Activated CD4-positive, alpha-beta T cell treated with anti-CD3 and anti-CD28 coated beads for 24 hours (primary cell): ENCODE data around the gene C8A.

Experiments used
- DNase-seq, 2 donors: peaks; one replicate each; pipeline ENCODE4 v3.0.0-alpha.2; 2020; ENCODE audit warnings: low read depth in 2 of 2

C8A gene

DNA sequence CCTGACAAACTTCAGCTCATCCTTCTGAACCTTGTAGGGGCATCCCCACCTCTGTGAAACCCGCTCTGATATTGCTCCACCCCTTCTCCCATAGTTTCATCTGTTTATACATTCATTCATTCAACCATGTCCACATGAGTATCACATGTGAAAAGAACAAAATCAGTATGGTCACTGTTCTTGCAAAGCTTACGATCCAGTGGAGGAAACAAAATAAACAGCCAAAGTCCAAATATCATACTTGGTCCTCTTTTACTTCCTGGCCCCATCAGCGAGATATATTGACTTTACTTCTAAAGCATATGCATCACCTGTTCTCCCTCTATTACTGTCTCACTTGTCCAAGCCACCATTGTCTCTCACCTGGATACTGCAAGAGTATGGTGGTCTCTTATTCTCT is 35.6 kb downstream of the C8A start:
- no peak for DNase-seq

- DNase-seq, result no peak
Measured at GRCh38 chr1:56894014-56894413, 39.4 kb downstream of the C8A start.

DNA sequence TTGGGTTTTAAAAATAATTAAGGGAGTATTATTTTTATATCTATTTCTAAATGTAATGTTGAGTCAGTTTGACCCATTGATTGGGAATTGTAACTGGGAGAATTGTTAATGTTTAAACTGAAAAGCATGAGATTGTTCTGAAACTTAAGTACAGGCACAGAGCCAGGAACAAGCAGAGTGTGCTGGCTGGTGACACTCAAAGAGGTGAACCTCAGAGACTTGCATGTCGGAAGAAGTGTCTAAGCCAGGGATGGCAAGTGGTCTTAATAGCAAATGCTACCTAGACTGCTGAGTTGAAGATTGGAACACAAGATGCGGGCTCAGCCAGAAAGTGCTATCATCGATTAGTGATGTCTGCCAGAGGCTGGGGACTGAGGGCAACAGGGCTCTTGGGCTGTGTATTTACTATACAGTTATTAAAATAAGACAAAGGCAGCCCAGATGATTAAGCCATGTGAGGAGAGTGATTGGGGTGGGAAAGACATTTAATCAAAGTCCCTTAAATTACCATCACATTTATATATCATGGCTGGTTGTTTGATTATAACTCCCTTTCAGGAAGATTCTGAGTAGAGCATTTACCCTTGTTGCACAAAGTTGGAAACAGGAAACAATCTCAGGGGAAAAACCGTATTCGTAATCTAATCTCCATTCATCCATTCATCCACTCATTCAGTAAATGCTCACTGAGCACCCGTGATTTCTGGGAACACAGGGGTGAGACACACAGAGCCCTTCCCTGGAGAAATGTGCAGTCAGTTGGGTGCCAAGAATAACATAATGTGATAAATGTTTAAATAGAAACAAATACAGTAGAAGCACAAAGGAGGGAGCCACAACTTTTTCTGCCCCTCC is 42.8 kb downstream of the C8A start:
- DNase-seq, result no peak

GRCh38 chr1:56898005-56898373 is 43.4 kb downstream of the C8A start:
- no peak for DNase-seq

- no peak for DNase-seq
Measured at GRCh38 chr1:56898879-56899278, 44.3 kb downstream of the C8A start.

GRCh38 chr1:56901716-56902115 is 47.1 kb downstream of the C8A start:
- no peak for DNase-seq

GRCh38 chr1:56903778-56904177 is 49.2 kb downstream of the C8A start:
- no peak for DNase-seq

GRCh38 chr1:56904663-56905397 is 50.2 kb downstream of the C8A start:
- DNase-seq, result no peak

DNA sequence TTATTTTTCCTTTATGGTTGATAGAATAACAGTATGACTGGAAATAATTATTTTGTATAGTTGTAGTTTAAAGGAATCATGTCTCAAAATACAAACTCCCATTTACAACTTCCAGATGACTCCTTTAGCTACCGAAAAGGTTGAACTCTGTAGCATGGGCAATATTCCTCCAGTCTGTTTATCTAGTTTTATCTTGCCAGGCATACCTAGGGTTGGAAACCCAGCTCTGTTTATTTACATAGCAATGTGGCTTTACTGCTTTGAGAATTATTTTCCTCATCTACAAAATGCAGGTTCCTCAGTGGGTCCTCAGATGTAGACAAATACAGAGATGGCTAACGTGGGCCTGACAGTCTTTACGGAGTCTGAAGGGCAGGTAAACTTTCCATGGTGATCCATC is 51.1 kb downstream of the C8A start:
- DNase-seq, result no peak

- DNase-seq, result no peak
Measured at GRCh38 chr1:56908619-56909221, 54.1 kb downstream of the C8A start.

DNA sequence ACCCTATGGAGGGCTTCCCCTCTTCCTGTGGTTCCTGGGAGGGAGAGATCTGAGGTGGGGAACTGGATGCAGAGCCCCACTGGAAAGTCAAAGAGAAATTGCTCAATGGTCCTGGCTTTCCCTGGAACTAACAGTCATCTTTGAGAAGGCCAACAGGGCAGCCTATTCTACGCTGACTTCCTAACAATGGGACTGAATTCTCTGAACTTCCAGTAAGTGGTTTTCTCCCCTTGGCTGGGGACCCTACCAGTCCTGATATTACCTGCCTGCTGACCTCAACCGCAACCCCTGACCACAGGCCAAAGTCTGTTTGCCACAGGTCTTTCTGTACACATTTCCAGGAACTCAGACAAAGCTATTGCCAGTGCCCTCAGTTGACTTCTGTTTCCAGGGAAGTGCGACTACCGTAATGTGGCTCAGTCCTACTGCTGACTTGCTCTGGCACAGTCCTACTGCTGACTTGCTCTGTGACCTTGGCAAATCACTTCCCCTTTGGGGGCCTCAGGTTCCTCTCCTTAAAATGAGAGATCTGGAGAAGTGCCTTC is 55.9 kb downstream of the C8A start:
- DNase-seq, result no peak

GRCh38 chr1:56911098-56911938 is 56.7 kb downstream of the C8A start:
- DNase-seq, result no peak

- no peak for DNase-seq
Measured at GRCh38 chr1:56912325-56912724, 57.7 kb downstream of the C8A start.

- no peak for DNase-seq
Measured at GRCh38 chr1:56915960-56916359, 61.4 kb downstream of the C8A start.

DNA sequence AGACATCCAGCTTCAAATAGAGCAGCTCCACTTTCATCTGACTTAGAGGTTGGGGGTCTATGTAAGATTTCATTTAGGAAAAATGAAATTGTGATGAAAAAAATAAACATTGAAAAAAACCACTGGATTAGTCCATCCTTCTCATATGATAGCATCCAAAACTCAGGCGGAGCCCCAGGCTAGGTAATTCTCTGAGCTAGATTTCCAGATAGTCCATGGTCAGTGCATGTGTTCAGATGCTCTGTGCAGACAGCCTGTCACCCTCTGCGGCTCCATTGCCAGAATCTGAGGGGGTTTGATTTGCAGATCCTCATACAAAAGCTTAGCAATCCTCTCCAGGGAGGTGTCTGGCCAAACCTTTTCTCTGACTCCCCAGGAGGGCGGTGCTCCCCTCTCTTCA is 62.0 kb downstream of the C8A start:
- DNase-seq, result no peak

GRCh38 chr1:56917356-56917755 is 62.8 kb downstream of the C8A start:
- DNase-seq, result no peak

GRCh38 chr1:56920591-56921001 is 66.0 kb downstream of the C8A start:
- no peak for DNase-seq

GRCh38 chr1:56921479-56921878 is 66.9 kb downstream of the C8A start:
- no peak for DNase-seq

DNA sequence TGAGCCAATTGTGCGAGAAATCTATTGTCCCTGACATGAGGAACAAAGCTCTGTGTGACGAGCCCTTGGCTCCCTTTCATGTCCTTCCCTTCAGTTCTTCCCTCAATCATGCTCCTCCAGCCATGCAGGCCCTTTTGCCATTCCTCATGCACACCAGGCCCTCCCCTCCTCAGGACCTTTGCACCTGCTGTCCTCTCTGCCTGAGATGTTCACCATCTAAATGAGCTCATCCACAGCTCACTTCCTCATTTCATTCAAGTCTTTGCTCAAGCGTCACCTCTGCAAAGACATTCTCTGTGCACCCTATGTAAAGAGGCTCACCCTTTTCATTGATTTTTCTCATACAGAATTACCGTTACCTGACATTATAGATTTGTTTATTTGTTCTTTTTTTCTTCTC is 67.5 kb downstream of the C8A start:
- no peak for DNase-seq

GRCh38 chr1:56922507-56922906 is 67.9 kb downstream of the C8A start:
- DNase-seq, result no peak

- no peak for DNase-seq
Measured at GRCh38 chr1:56923201-56923600, 68.6 kb downstream of the C8A start.

DNA sequence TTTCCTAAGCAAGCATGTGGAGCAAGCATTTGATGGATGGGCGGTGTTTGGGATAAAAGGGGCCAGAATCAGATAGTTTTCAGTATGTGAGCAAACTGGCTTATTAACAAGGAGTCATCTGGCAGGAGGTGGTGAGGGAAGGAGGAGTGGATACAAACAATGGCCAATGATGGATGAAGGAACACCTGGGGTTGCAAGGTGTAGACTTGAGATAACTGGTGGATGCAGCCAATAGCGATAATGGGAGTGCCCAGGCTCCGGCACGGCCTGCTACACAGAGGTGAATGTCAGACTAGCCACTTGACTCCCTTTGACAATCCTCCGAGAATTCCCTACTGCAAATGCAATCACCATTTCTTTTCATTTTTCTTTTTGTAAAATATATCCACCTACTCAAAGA is 69.5 kb downstream of the C8A start:
- no peak for DNase-seq
